ENCODE measurements around the gene POPDC3.

DNA sequence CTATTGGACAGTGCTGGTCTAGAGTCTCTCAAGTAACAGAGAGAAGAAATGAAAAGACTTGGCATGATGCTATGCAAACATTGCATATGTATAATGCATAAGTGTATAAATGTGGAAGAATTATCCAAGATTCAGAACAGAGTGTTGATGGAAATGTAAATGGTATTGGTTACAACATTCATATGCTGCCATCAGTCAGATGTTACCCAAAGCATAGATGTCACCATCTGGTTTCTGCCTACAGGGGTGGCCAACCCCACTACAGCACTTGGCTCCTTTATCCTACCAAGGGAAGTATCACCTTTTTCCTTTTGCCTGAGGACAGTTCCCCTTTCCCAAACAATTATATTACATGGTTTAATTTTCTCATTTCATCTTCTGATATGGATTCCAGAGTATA, 11.9 kb downstream of the POPDC3 start:
- TF ChIP-seq KLF16 (tag by site-specific recombination; IDR thresholded peaks at IDR 0.05) (no peak), ZNF830 (tag by site-specific recombination; IDR thresholded peaks at IDR 0.05; ENCODE audit: low read depth) (no peak), TCF7L2 (IDR thresholded peaks at IDR 0.05; ENCODE audit: borderline replicate concordance, low read depth, low read length) (no peak), PRDM1 (tag by site-specific recombination; IDR thresholded peaks at IDR 0.05) (no peak), ZNF138 (tag by site-specific recombination; IDR thresholded peaks at IDR 0.05; ENCODE audit: borderline replicate concordance) (no peak)
- TF ChIP-seq, protein P1, sequence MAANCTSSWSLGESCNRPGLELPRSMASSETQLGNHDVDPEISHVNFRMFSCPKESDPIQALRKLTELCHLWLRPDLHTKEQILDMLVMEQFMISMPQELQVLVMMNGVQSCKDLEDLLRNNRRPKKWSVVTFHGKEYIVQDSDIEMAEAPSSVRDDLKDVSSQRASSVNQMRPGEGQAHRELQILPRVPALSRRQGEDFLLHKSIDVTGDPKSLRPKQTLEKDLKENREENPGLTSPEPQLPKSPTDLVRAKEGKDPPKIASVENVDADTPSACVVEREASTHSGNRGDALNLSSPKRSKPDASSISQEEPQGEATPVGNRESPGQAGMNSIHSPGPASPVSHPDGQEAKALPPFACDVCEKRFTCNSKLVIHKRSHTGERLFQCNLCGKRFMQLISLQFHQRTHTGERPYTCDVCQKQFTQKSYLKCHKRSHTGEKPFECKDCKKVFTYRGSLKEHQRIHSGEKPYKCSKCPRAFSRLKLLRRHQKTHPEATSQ (tag by site-specific recombination; IDR thresholded peaks at IDR 0.05): no peak
- TF ChIP-seq, protein P2, sequence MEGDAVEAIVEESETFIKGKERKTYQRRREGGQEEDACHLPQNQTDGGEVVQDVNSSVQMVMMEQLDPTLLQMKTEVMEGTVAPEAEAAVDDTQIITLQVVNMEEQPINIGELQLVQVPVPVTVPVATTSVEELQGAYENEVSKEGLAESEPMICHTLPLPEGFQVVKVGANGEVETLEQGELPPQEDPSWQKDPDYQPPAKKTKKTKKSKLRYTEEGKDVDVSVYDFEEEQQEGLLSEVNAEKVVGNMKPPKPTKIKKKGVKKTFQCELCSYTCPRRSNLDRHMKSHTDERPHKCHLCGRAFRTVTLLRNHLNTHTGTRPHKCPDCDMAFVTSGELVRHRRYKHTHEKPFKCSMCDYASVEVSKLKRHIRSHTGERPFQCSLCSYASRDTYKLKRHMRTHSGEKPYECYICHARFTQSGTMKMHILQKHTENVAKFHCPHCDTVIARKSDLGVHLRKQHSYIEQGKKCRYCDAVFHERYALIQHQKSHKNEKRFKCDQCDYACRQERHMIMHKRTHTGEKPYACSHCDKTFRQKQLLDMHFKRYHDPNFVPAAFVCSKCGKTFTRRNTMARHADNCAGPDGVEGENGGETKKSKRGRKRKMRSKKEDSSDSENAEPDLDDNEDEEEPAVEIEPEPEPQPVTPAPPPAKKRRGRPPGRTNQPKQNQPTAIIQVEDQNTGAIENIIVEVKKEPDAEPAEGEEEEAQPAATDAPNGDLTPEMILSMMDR (tag by site-specific recombination; IDR thresholded peaks at IDR 0.05): no peak
